CD14-positive monocyte (primary cell): ENCODE data around the gene HOXA13. TPM values are rescaled to one million over a fixed set of nuclear protein-coding genes. Genes with fewer than 3 reads are reported as not detected.

Experiments used
- DNase-seq, 3 donors: peaks; one replicate each; pipeline ENCODE4 v3.0.0-alpha.2; 2011 to 2022
- H2AFZ ChIP-seq: 2 replicates; pipeline ENCODE4 v1.6.0; 2012; ENCODE audit warnings: mild to moderate bottlenecking, low read depth, low read length, inconsistent platforms; ENCODE audit not compliant: insufficient read depth, poor library complexity, severe bottlenecking
- H3K27ac ChIP-seq, 2 donors: 1 replicate in 1 of 2; 2 replicates in 1 of 2; pipeline ENCODE4 v1.5.1; 2012 to 2013; ENCODE audit warnings: low read length in 2 of 2, control low read depth in 1 of 2, inconsistent platforms in 1 of 2, low read depth in 1 of 2, mild to moderate bottlenecking in 1 of 2
- H3K27me3 ChIP-seq, 2 donors: one replicate each; pipeline versions ENCODE4 v1.6.0 to v1.6.1; 2011 to 2013; ENCODE audit warnings: low read length in 2 of 2; ENCODE audit not compliant: control insufficient read depth in 2 of 2, insufficient read depth in 2 of 2
- H3K36me3 ChIP-seq, 2 donors: replicated peaks in 1 of 2; 1 replicate in 1 of 2; 2 replicates in 1 of 2; pipeline versions ENCODE4 v1.5.1 to v1.6.1; 2012 to 2013; ENCODE audit warnings: low read length in 2 of 2, control low read depth in 1 of 2, inconsistent platforms in 1 of 2, mild to moderate bottlenecking in 1 of 2; ENCODE audit not compliant: insufficient read depth in 2 of 2, control insufficient read depth in 1 of 2
- H3K4me1 ChIP-seq, 2 donors: 1 replicate in 1 of 2; 2 replicates in 1 of 2; pipeline versions ENCODE4 v1.5.1 to v1.6.1; 2012 to 2013; ENCODE audit warnings: low read length in 2 of 2, control low read depth in 1 of 2, inconsistent platforms in 1 of 2, mild to moderate bottlenecking in 1 of 2, moderate library complexity in 1 of 2; ENCODE audit not compliant: insufficient read depth in 2 of 2, control insufficient read depth in 1 of 2
- H3K4me2 ChIP-seq: replicated peaks from 2 replicates; pipeline ENCODE3; 2012; ENCODE audit warnings: low read length, moderate library complexity, mild to moderate bottlenecking; ENCODE audit not compliant: poor library complexity, severe bottlenecking; ENCODE audit errors: extremely low read depth
- H3K4me3 ChIP-seq, 3 experiments: fragments of 200-600 bp in 1 of 3; sonication (generic) in 1 of 3; replicated peaks in 1 of 3; 1 replicate in 2 of 3; 2 replicates in 1 of 3; pipeline ENCODE4 v1.5.1; 2011 to 2013; ENCODE audit warnings: low read length in 3 of 3, mild to moderate bottlenecking in 3 of 3, control low read depth in 2 of 3, low read depth in 2 of 3, inconsistent platforms in 1 of 3, moderate library complexity in 1 of 3
- H3K79me2 ChIP-seq: 2 replicates; pipeline ENCODE4 v1.6.0; 2012; ENCODE audit warnings: mild to moderate bottlenecking, control low read depth, inconsistent platforms, low read length, moderate library complexity; ENCODE audit not compliant: insufficient read depth
- H3K9ac ChIP-seq: 2 replicates; pipeline ENCODE4 v1.6.0; 2017; ENCODE audit warnings: low read length, mild to moderate bottlenecking; ENCODE audit not compliant: insufficient read depth, poor library complexity, severe bottlenecking
- H3K9me3 ChIP-seq, 2 donors: replicated peaks in 1 of 2; 1 replicate in 1 of 2; 2 replicates in 1 of 2; pipeline versions ENCODE4 v1.5.1 to v1.6.1; 2012 to 2013; ENCODE audit warnings: low read length in 2 of 2, control low read depth in 1 of 2; ENCODE audit not compliant: control insufficient read depth in 1 of 2, insufficient read depth in 1 of 2
- H4K20me1 ChIP-seq: 2 replicates; pipeline ENCODE4 v1.6.0; 2012; ENCODE audit warnings: mild to moderate bottlenecking, low read length, control low read depth, moderate library complexity; ENCODE audit not compliant: insufficient read depth
- H3K27ac Mint-ChIP-seq, 7 donors: one replicate each; pipeline ENCODE4 v1.8.0; 2020; ENCODE audit warnings: mild to moderate bottlenecking in 7 of 7, mixed read lengths in 7 of 7, moderate library complexity in 6 of 7, inconsistent platforms in 2 of 7
- H3K27me3 Mint-ChIP-seq, 3 donors: one replicate each; pipeline ENCODE4 v1.8.0; 2021 to 2022; ENCODE audit warnings: low read depth in 3 of 3, mild to moderate bottlenecking in 3 of 3, mixed read lengths in 3 of 3, moderate library complexity in 3 of 3, inconsistent platforms in 1 of 3
- H3K36me3 Mint-ChIP-seq, 2 donors: one replicate each; pipeline ENCODE4 v1.8.0; 2020; ENCODE audit warnings: mixed read lengths in 2 of 2, inconsistent platforms in 1 of 2, mild to moderate bottlenecking in 1 of 2
- H3K4me1 Mint-ChIP-seq: one replicate; pipeline ENCODE4 v1.8.0; 2020; ENCODE audit warnings: mild to moderate bottlenecking, mixed read lengths
- H3K4me3 Mint-ChIP-seq, 2 donors: one replicate each; pipeline ENCODE4 v1.8.0; 2020; ENCODE audit warnings: mild to moderate bottlenecking in 2 of 2, mixed read lengths in 2 of 2, moderate library complexity in 1 of 2
- H3K9me3 Mint-ChIP-seq, 7 donors: one replicate each; pipeline ENCODE4 v1.8.0; 2020 to 2022; ENCODE audit warnings: mixed read lengths in 7 of 7, mild to moderate bottlenecking in 6 of 7, moderate library complexity in 6 of 7, inconsistent platforms in 2 of 7
- WGBS: methylation state at CpG from one replicate; pipeline ENCODE4 v1.1.5; 2013; ENCODE audit warnings: missing lambda C conversion rate; ENCODE audit not compliant: insufficient coverage; 5-methylcytosine and 5-hydroxymethylcytosine counted together
- intact Hi-C, 2 donors: fragments of 100-400 bp; cut with micrococcal nuclease; formaldehyde crosslinking; loops; one replicate each; pipeline versions ENCODE4 v1.15.0 to v1.15.1; 2023
- polyA plus RNA-seq, 3 donors: library from polyadenylated mRNA; depleted of rRNA in 1 of 3; unstranded in 2 of 3; stranded (reverse) in 1 of 3; fragments of 300-500 nt in 2 of 3; fragments of >200 nt in 1 of 3; fragmentation: Illumina TruSeq in 2 of 3; gene quantifications; 1 replicate in 2 of 3; 2 replicates in 1 of 3; pipeline ENCODE4 v1.2.3, GENCODE V29; 2012 to 2021
- TF ChIP-seq, protein P1 (sequence below): fragments of 200-600 bp; IDR thresholded peaks from one replicate; pipeline ENCODE4 v1.8.0; 2022; ENCODE audit warnings: antibody characterized with exemption, mild to moderate bottlenecking

HOXA13 gene
- polyA plus RNA-seq, 3 donors: not detected

DNA sequence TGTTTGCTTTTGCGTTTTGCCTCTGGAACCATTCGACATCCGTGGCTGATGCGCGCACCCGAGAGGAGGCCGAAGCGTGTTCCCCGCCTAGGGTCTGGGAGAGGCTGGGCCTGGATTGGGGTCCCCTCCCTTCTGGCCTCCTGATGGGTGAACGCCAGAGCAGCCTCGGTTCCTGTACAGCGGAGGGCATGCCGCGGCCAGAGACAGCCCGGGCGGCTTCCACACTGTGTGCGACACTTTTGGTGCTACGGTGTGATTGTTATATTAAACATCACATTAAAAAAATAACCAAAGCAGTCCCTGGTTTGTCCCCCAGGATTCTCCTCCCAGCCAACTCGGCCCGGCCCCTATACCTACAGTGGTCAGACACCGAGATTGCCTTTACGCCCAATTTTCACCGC is 39.7 kb downstream of the HOXA13 start:
- DNase-seq: no peak
- Histone ChIP-seq H3K4me1 (peaks cover 60 to 77% of the 10 kb centered on the region in 2 donors), H3K9me3 (peaks cover 0 to 45% of the 10 kb centered on the region in 2 donors), H3K36me3 (no peaks in the 10 kb centered on the region), H2AFZ (peak overlapping the region; percentile 90), H3K4me3 (peak overlapping the region; percentile 53 to 94 (median 79)), H3K9ac (peak overlapping the region; percentile 4), H3K27me3 (peaks cover 65 to 92% of the 10 kb centered on the region in 2 donors), H4K20me1 (no peaks in the 10 kb centered on the region), H3K79me2 (peaks cover 7% of the 10 kb centered on the region), H3K4me2 (peak overlapping the region; percentile 92), H3K27ac (no peak overlapping the region)
- intact Hi-C loops: loop anchor here (5.0 to 10.0 kb wide), 4 partner anchors 305 to 793 kb away; no protein-coding TSS in a partner anchor
- under 1% methylated on average over 15 of the region's 23 CpGs for WGBS
- Mint-ChIP-seq H3K4me3 (peak overlapping the region; percentile 64 to 86), H3K27ac (no peak overlapping the region), H3K4me1 (peaks cover 67% of the 10 kb centered on the region), H3K9me3 (peaks cover 0 to 48% (median 21%) of the 10 kb centered on the region in 7 donors), H3K27me3 (peaks cover 85 to 93% (median 86%) of the 10 kb centered on the region in 3 donors), H3K36me3 (peaks cover 8 to 31% of the 10 kb centered on the region in 2 donors)
- TF ChIP-seq, protein P1, sequence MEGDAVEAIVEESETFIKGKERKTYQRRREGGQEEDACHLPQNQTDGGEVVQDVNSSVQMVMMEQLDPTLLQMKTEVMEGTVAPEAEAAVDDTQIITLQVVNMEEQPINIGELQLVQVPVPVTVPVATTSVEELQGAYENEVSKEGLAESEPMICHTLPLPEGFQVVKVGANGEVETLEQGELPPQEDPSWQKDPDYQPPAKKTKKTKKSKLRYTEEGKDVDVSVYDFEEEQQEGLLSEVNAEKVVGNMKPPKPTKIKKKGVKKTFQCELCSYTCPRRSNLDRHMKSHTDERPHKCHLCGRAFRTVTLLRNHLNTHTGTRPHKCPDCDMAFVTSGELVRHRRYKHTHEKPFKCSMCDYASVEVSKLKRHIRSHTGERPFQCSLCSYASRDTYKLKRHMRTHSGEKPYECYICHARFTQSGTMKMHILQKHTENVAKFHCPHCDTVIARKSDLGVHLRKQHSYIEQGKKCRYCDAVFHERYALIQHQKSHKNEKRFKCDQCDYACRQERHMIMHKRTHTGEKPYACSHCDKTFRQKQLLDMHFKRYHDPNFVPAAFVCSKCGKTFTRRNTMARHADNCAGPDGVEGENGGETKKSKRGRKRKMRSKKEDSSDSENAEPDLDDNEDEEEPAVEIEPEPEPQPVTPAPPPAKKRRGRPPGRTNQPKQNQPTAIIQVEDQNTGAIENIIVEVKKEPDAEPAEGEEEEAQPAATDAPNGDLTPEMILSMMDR: no peak

- Histone ChIP-seq H3K4me1 (peaks cover 60 to 76% of the 10 kb centered on the region in 2 donors), H3K9ac (no peak overlapping the region), H3K27ac (no peak overlapping the region), H3K79me2 (peaks cover 4% of the 10 kb centered on the region), H3K4me2 (peak overlapping the region; percentile 92), H2AFZ (peak overlapping the region; percentile 90), H3K4me3 (peak overlapping the region in 1 of 3 experiments; percentile 94), H3K9me3 (peaks cover 0 to 51% of the 10 kb centered on the region in 2 donors), H3K27me3 (peaks cover 72 to 92% of the 10 kb centered on the region in 2 donors), H3K36me3 (no peaks in the 10 kb centered on the region), H4K20me1 (no peaks in the 10 kb centered on the region)
- peaks cover 0 to 55% (median 22%) of the 10 kb centered on the region in 7 donors for H3K9me3 Mint-ChIP-seq
- intact Hi-C loops: loop anchor here (5.0 to 10.0 kb wide), 6 partner anchors 62 to 1297 kb away; partner anchors contain the start of gene HOXA1 (in 1 of the 2)
- DNase-seq: no peak
- peaks cover 69% of the 10 kb centered on the region for H3K4me1 Mint-ChIP-seq
- TF ChIP-seq, protein P1: no peak
- H3K36me3 Mint-ChIP-seq: peaks cover 10 to 33% of the 10 kb centered on the region in 2 donors
- WGBS: 14% methylated on average over 18 of the region's 27 CpGs
- no peak overlapping the region for H3K27ac Mint-ChIP-seq
- H3K4me3 Mint-ChIP-seq: peak overlapping the region; percentile 64 to 86
- H3K27me3 Mint-ChIP-seq: peaks cover 88 to 93% (median 88%) of the 10 kb centered on the region in 3 donors
These were observed 40.4 kb downstream of the HOXA13 start for GRCh38 chr7:27159266-27160144.
